MCF 10A (cell line): ENCODE data around the gene BGLAP. TPM values are rescaled to one million over a fixed set of nuclear protein-coding genes. Genes with fewer than 3 reads are reported as not detected.

Experiments used
- BruUV-seq: library from RNA; stranded (reverse); fragments of 400-500 nt; replicated peaks from 2 replicates; lab custom pipeline; 2021; lab: Mats Ljungman, UMichigan
- CTCF ChIA-PET: fragments of 300-600 bp; sonication (Branson Sonifier 250); formaldehyde crosslinking; extraction: SDS; loops from one replicate; lab custom pipeline; 2021; ENCODE audit warnings: antibody characterized with exemption, inconsistent platforms; lab: Yijun Ruan, JAX
- POLR2A ChIA-PET: fragments of 300-600, 350-650 bp; sonication (Branson Sonifier 250); formaldehyde crosslinking; extraction: SDS; loops from one replicate; lab custom pipeline; 2020; ENCODE audit warnings: antibody characterized with exemption, inconsistent platforms; lab: Yijun Ruan, JAX
- DNase-seq: peaks from one replicate; pipeline ENCODE4 v3.0.0-alpha.2; 2018; ENCODE audit not compliant: unreplicated experiment
- H3K27ac Mint-ChIP-seq: one replicate; pipeline ENCODE4 v1.8.0; 2022; ENCODE audit warnings: mild to moderate bottlenecking, low read depth, mixed read lengths; ENCODE audit not compliant: unreplicated experiment
- H3K27me3 Mint-ChIP-seq: one replicate; pipeline ENCODE4 v1.8.0; 2022; ENCODE audit warnings: mixed read lengths; ENCODE audit not compliant: insufficient read depth, unreplicated experiment
- H3K36me3 Mint-ChIP-seq: one replicate; pipeline ENCODE4 v1.8.0; 2022; ENCODE audit warnings: mild to moderate bottlenecking, moderate library complexity, mixed read lengths; ENCODE audit not compliant: insufficient read depth, unreplicated experiment
- H3K4me1 Mint-ChIP-seq: one replicate; pipeline ENCODE4 v1.8.0; 2022; ENCODE audit warnings: mixed read lengths; ENCODE audit not compliant: insufficient read depth, unreplicated experiment
- H3K4me3 Mint-ChIP-seq: one replicate; pipeline ENCODE4 v1.8.0; 2022; ENCODE audit warnings: mild to moderate bottlenecking, moderate library complexity, mixed read lengths; ENCODE audit not compliant: unreplicated experiment
- H3K9me3 Mint-ChIP-seq: one replicate; pipeline ENCODE4 v1.8.0; 2022; ENCODE audit warnings: mixed read lengths; ENCODE audit not compliant: unreplicated experiment
- CTCF ChIP-seq: fragments of 200-600 bp; IDR thresholded peaks from one replicate; pipeline ENCODE4 v1.8.0; 2022; ENCODE audit warnings: antibody characterized with exemption, mild to moderate bottlenecking; ENCODE audit not compliant: unreplicated experiment
- intact Hi-C: fragments of 100-400 bp; cut with micrococcal nuclease; formaldehyde crosslinking; loops from 2 replicates; pipeline ENCODE4 v1.14.1; 2022
- total RNA-seq: library from RNA; stranded (reverse); gene quantifications from 2 replicates; pipeline ENCODE4 v1.2.3, GENCODE V29; 2022

Gene BGLAP
- total RNA-seq, 1 experiment from 2014 or later: 1.9 TPM

- peaks cover 100% of the 10 kb centered on the region for H3K36me3 Mint-ChIP-seq
- CTCF ChIA-PET: interaction anchor here (0.6 to 1.6 kb wide), 7 partner anchors 10 to 263 kb away, joined by 3 to 6 read pairs (median 3); partner anchors contain the start of gene GLMP
- POLR2A ChIA-PET: interaction anchor here (0.7 to 3.0 kb wide), 14 partner anchors 10 to 285 kb away, joined by 3 to 45 read pairs (median 4); partner anchors contain the start of genes ARHGEF2, BGLAP, LMNA and PAQR6
- H3K27me3 Mint-ChIP-seq: no peaks in the 10 kb centered on the region
- intact Hi-C loops: loop anchor here (1.0 to 2.0 kb wide), 2 partner anchors 18 to 58 kb away; no protein-coding TSS in a partner anchor
- peaks cover 35% of the 10 kb centered on the region for H3K4me1 Mint-ChIP-seq
- H3K9me3 Mint-ChIP-seq: no peaks in the 10 kb centered on the region
- no peak for DNase-seq
- H3K27ac Mint-ChIP-seq: peak overlapping the region; percentile 92
- no peak for TF ChIP-seq CTCF
- no TSS peak for BruUV-seq
- peak overlapping the region; percentile 13 for H3K4me3 Mint-ChIP-seq
These were observed 21.3 kb downstream of the BGLAP start for GRCh38 chr1:156263288-156263655.

- TSS peak; percentile 57 for BruUV-seq
These were observed 24.1 kb downstream of the BGLAP start for GRCh38 chr1:156266051-156266450.

GRCh38 chr1:156268336-156268735 lies 26.4 kb downstream of the BGLAP start:
- no peak for DNase-seq
- Mint-ChIP-seq H3K9me3 (no peaks in the 10 kb centered on the region), H3K27ac (no peak overlapping the region), H3K4me3 (no peak overlapping the region), H3K36me3 (peaks cover 98% of the 10 kb centered on the region), H3K27me3 (no peaks in the 10 kb centered on the region), H3K4me1 (peaks cover 23% of the 10 kb centered on the region)
- no peak for TF ChIP-seq CTCF
- ChIA-PET CTCF (no interaction called here), POLR2A (interaction anchor here (1.1 to 5.8 kb wide), 3 partner anchors 14 to 167 kb away, joined by 3 to 35 read pairs (median 4); partner anchors contain the start of genes BGLAP, SMG5 and TMEM79)
- intact Hi-C loops: no loop called here
- BruUV-seq: no TSS peak

More at GRCh38 chr1:156266051-156266450, 24.1 kb downstream of the BGLAP start:
- Mint-ChIP-seq H3K27ac (no peak overlapping the region), H3K36me3 (peaks cover 99% of the 10 kb centered on the region), H3K4me1 (peaks cover 35% of the 10 kb centered on the region), H3K4me3 (no peak overlapping the region), H3K27me3 (no peaks in the 10 kb centered on the region), H3K9me3 (no peaks in the 10 kb centered on the region)
- no peak for TF ChIP-seq CTCF
- no peak for DNase-seq
- intact Hi-C loops: no loop called here
- POLR2A ChIA-PET: no interaction called here
- CTCF ChIA-PET: interaction anchor here (0.6 kb wide), 1 partner anchor 179 kb away, joined by 3 read pairs; no protein-coding TSS in a partner anchor

GRCh38 chr1:156270314-156270713 lies 28.3 kb downstream of the BGLAP start:
- Mint-ChIP-seq H3K27ac (no peak overlapping the region), H3K4me3 (no peak overlapping the region), H3K4me1 (peaks cover 8% of the 10 kb centered on the region), H3K27me3 (no peaks in the 10 kb centered on the region), H3K9me3 (no peaks in the 10 kb centered on the region), H3K36me3 (peaks cover 98% of the 10 kb centered on the region)
- no peak for DNase-seq
- ChIA-PET CTCF (interaction anchor here (1.1 kb wide), 1 partner anchor 13 kb away, joined by 5 read pairs; no protein-coding TSS in a partner anchor), POLR2A (interaction anchor here (0.6 to 5.8 kb wide), 2 partner anchors 12 to 164 kb away, joined by 3 to 35 read pairs; partner anchors contain the start of genes SMG5 and TMEM79)
- no TSS peak for BruUV-seq
- intact Hi-C loops: no loop called here
- TF ChIP-seq CTCF: no peak
